Activated naive CD4-positive, alpha-beta T cell treated with anti-CD3 and anti-CD28 coated beads, Interleukin-2, amount 10 ng/mL, durations not matched to agents 7 days and 5 days (primary cell): ENCODE measurements around the gene TMC8.
"Not testable (repeated sequence)": the region's sequence is repeated elsewhere in the genome, so short reads cannot be mapped to it uniquely, and the experiment has no call there.

Experiments
- CTCF ChIA-PET: fragments of 350-600 bp; sonication (Branson Sonifier 250); formaldehyde crosslinking; loops from one replicate; lab custom pipeline; 2021; ENCODE audit warnings: antibody characterized with exemption; lab: Charles Lee
- DNase-seq: peaks from one replicate; pipeline ENCODE4 v3.0.0-alpha.2; 2020
- H3K27ac Mint-ChIP-seq: one replicate; pipeline ENCODE4 v1.8.0; 2021; ENCODE audit warnings: mild to moderate bottlenecking, moderate library complexity, mixed read lengths
- H3K27me3 Mint-ChIP-seq: one replicate; pipeline ENCODE4 v1.8.0; 2021; ENCODE audit warnings: mild to moderate bottlenecking, mixed read lengths
- H3K36me3 Mint-ChIP-seq: one replicate; pipeline ENCODE4 v1.8.0; 2021; ENCODE audit warnings: mixed read lengths
- H3K4me1 Mint-ChIP-seq: one replicate; pipeline ENCODE4 v1.8.0; 2021; ENCODE audit warnings: mixed read lengths
- H3K4me3 Mint-ChIP-seq: one replicate; pipeline ENCODE4 v1.8.0; 2021; ENCODE audit warnings: mild to moderate bottlenecking, moderate library complexity, mixed read lengths
- H3K9me3 Mint-ChIP-seq: one replicate; pipeline ENCODE4 v1.8.0; 2021; ENCODE audit warnings: mixed read lengths

Gene TMC8

DNA sequence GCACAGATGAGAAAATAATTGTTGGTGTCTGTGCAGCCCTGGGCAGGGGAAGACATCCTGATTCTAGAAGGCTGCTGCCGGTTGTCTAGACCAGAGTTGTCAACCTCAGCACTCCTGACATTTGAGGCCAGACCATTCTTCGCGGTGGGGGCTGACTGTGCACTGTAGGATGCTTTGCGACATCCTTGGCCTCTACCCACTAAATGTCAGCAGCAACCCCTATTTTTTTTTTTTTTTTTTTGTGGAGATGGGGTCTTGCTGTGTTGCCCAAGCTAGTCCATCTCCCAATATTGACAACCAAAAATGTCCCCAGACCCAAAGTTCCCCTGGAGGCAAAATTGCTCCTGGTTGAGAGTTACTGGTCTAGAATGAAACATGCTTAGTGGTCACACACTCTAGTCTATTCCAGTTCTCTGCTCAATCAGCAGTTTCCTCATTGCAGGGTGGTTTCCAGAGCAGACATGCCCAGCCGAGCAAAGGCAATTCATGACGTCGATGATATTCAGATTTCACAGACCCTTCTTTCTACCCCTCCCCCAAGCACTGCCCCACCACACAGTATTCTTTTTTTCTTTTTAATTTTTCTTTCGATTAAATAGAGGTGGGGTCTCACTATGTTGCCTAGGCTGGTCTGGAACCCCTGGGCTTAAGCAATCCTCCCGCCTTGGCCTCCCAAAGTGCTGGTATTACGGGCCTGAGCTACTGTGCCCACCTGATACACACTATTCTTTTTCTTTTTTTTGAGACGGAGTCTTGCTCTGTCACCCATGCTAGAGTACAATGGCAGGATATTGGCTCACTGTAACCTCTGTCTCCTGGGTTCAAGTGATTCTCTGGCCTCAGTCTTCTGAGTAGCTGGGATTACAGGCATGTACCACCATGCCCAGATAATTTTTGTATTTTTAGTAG is 24.6 kb downstream of the TMC8 start:
- no peak for DNase-seq
- Mint-ChIP-seq H3K36me3 (no peaks in the 10 kb centered on the region), H3K4me1 (no peaks in the 10 kb centered on the region), H3K4me3 (no peak overlapping the region), H3K9me3 (no peaks in the 10 kb centered on the region), H3K27me3 (peaks cover 15% of the 10 kb centered on the region), H3K27ac (no peak overlapping the region)
- CTCF ChIA-PET = no interaction called here

- Mint-ChIP-seq H3K9me3 (no peaks in the 10 kb centered on the region), H3K4me3 (no peak overlapping the region), H3K27me3 (peaks cover 27% of the 10 kb centered on the region), H3K4me1 (no peaks in the 10 kb centered on the region), H3K27ac (no peak overlapping the region), H3K36me3 (no peaks in the 10 kb centered on the region)
- DNase-seq = no peak
- CTCF ChIA-PET = no interaction called here
These were observed 29.1 kb downstream of the TMC8 start for GRCh38 chr17:78159575-78160158.

DNA sequence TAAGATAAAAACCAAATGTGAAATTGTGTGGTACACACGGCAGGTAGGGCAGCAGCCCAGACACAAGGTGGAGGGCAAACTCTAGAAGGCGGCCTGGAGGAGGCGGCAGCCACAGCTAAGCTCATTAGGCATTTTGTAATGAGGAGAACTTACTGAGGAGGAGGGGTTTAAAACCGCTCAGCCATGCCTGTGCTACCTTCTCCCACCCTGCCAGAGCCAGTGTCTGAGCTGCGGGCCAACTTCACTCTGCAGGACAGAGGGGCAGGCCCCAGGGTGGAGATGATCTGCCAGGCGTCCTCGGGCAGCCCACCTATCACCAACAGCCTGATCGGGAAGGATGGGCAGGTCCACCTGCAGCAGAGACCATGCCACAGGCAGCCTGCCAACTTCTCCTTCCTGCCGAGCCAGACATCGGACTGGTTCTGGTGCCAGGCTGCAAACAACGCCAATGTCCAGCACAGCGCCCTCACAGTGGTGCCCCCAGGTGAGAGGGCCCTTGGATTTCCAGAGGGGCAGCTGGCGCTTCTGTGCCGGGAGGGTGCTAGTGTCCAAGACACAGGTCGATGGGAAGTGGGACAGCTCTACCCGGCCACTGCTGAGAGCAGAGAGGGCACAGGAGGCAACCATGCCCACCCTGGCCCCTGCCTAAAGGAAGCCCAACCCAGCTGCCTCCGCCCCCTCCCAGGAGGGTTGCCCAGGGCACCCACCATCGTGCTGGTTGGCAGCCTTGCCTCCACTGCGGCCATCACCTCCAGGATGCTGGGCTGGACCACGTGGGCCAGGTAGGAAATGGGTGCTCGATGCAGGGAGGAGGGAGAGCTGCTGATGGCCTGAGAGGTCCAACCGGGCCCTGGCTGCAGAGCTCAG is 33.5 kb downstream of the TMC8 start:
- no peak overlapping the region for H3K4me3 Mint-ChIP-seq
- CTCF ChIA-PET = interaction anchor here (1.1 to 1.4 kb wide), 2 partner anchors 12 to 21 kb away, joined by 3 to 5 read pairs; no protein-coding TSS in a partner anchor
- H3K4me1 Mint-ChIP-seq = no peaks in the 10 kb centered on the region
- no peak for DNase-seq
- peaks cover 36% of the 10 kb centered on the region for H3K27me3 Mint-ChIP-seq
- no peaks in the 10 kb centered on the region for H3K36me3 Mint-ChIP-seq
- H3K9me3 Mint-ChIP-seq = no peaks in the 10 kb centered on the region
- H3K27ac Mint-ChIP-seq = no peak overlapping the region

DNA sequence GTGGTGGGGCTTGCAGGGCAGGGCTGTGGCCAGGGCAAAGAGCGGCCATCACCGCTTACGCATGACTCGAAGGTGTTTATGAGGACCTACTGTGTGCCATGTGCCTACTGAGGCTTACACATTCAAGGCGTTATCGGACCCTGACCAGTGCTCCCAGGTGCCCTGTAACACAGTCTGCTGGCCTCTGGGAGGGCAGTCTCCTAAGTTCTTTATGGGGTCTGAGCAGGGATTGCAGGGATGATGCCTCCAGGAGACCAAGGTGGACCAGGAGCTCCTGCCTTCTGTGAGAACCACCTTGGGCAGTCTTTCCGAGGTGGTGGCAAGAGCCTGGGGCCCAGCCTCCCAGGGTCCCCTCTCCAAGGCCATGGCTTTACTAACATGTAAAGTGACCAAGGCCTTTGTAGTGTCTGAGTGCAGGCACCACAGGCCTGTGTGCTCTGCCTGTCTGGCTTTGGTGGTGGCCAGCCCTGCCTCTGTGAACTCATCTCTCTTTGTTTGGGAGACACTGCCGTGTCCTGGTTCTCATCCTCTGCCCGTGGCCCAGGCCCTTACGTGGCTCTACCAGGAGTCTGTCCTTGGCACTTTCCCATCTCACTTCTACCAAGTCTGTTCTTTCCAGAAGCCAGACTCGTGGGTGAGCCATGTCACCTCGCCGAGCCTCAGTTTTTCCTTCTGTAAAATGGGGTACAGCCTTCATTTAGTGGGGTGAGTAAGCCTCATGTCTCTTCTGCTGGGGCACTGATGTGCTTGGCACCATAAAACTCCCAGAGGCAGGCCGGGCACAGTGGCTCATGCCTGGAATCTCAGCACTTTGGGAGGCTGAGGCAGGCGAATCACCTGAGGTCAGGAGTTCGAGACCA is 34.4 kb downstream of the TMC8 start:
- Mint-ChIP-seq H3K9me3 (no peaks in the 10 kb centered on the region), H3K4me3 (no peak overlapping the region), H3K27me3 (peaks cover 36% of the 10 kb centered on the region), H3K4me1 (peaks cover 8% of the 10 kb centered on the region), H3K36me3 (no peaks in the 10 kb centered on the region), H3K27ac (no peak overlapping the region)
- CTCF ChIA-PET = interaction anchor here (1.1 kb wide), 1 partner anchor 21 kb away, joined by 3 read pairs; no protein-coding TSS in a partner anchor
- DNase-seq = no peak

DNA sequence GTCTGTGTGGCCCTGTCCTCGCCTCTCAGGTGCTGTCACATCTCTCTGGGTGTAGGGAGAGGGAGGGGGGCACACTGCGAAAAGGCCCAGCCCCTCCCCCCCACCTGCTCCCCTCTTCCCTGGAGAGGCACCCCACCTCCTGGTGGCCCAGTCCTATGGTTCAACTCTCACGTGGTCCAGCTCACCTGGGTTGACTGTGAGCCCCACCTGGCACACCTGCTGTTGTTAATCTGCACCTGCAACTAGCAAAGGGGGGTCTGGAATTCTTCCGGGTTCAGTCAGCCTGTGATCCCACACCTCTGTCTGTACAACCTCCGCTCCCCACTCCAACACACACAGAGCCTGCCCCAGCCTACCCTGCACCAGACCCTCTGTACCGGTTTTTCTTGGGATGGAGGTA is 35.8 kb downstream of the TMC8 start:
- Mint-ChIP-seq H3K9me3 (no peaks in the 10 kb centered on the region), H3K4me3 (no peak overlapping the region), H3K4me1 (peaks cover 22% of the 10 kb centered on the region), H3K27ac (no peak overlapping the region), H3K27me3 (peaks cover 28% of the 10 kb centered on the region), H3K36me3 (peaks cover 1% of the 10 kb centered on the region)
- no peak for DNase-seq
- CTCF ChIA-PET = no interaction called here

DNA sequence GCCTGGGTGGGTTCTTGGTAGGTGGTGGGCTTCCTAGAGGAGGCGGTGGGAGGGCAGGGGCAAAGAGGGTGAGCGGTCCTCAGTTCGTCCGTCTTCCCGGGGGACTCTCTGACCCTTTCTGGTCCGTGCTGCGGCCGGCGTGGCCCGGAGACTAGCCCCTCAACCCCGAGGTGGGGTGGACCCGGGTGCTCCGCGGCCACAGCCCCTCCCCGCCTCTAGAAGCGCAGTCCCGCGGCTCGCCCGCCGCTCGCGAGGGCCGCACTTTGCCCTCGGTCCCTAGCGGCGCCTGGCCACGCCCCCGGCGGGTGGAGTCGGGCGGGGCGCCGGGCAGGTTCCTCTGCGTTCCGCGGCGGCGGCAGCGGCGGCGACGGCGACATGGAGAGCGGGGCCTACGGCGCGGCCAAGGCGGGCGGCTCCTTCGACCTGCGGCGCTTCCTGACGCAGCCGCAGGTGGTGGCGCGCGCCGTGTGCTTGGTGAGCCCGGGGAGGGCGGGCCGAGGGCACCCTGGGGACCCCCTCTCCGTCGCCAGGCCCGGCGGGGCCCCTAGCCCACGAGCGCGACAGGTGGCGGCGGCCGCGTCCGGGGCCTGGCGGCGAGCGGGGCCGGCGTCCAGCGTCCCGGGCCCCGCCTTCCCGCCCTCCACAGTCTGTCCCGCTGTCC is 37.8 kb downstream of the TMC8 start, which contains the start of gene SYNGR2:
Gene SYNGR2 (plus strand): TSS at position 340 of the 661 bp plus-strand sequence. CDS start 36 bp downstream, at position 376.
- Mint-ChIP-seq H3K36me3 (peaks cover 19% of the 10 kb centered on the region), H3K9me3 (no peaks in the 10 kb centered on the region), H3K4me1 (peaks cover 41% of the 10 kb centered on the region), H3K4me3 (peak within 1 kb of the TSS; percentile 66), H3K27ac (peak within 1 kb of the TSS; percentile 55), H3K27me3 (peaks cover 25% of the 10 kb centered on the region)
- peak; percentile 90 for DNase-seq
- CTCF ChIA-PET = interaction anchor here (0.5 to 1.5 kb wide), 2 partner anchors 10 to 60 kb away, joined by 3 to 4 read pairs; no protein-coding TSS in a partner anchor

GRCh38 chr17:78168903-78169793 is 38.6 kb downstream of the TMC8 start:
- H3K4me3 Mint-ChIP-seq = peak overlapping the region; percentile 66
- H3K9me3 Mint-ChIP-seq = no peaks in the 10 kb centered on the region
- peaks cover 49% of the 10 kb centered on the region for H3K4me1 Mint-ChIP-seq
- H3K27me3 Mint-ChIP-seq = peaks cover 24% of the 10 kb centered on the region
- peak; percentile 74 for DNase-seq
- H3K27ac Mint-ChIP-seq = peak overlapping the region; percentile 55
- peaks cover 27% of the 10 kb centered on the region for H3K36me3 Mint-ChIP-seq
- CTCF ChIA-PET = interaction anchor here (0.5 to 1.5 kb wide), 4 partner anchors 9 to 82 kb away, joined by 3 to 4 read pairs (median 4); no protein-coding TSS in a partner anchor

DNA sequence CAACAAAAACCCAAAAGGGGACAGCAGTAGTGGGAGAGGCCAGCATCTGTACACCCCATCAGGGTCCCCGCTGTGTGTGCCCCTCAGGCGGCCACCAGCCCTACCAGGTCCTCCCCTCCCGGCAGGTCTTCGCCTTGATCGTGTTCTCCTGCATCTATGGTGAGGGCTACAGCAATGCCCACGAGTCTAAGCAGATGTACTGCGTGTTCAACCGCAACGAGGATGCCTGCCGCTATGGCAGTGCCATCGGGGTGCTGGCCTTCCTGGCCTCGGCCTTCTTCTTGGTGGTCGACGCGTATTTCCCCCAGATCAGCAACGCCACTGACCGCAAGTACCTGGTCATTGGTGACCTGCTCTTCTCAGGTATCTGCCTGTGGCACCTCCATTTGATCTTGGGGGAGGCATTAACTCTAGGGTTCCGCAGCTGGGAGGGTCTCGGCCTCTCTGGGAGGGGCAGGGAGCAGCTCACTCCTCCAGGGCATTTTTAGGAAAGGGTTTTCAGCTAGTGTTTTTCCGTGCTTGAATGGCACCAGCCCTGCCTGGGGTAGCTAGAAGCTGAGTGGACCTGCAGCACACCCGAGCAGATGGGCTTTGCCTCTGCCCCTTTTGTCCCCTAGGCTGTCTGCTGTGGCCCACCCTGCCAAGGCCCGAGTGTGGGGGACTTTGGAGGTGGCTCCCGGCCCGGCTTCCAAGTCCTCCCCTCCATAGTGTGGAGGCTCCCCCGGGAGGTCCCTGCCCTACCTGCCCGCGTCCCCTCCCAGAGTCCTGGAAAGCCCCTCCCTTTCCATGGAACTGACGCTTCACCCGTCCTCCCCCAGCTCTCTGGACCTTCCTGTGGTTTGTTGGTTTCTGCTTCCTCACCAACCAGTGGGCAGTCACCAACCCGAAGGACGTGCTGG is 40.4 kb downstream of the TMC8 start:
- Mint-ChIP-seq H3K4me3 (peak overlapping the region; percentile 18), H3K36me3 (peaks cover 36% of the 10 kb centered on the region), H3K27me3 (peaks cover 10% of the 10 kb centered on the region), H3K27ac (peak overlapping the region; percentile 33), H3K9me3 (no peaks in the 10 kb centered on the region), H3K4me1 (peaks cover 61% of the 10 kb centered on the region)
- no peak for DNase-seq
- CTCF ChIA-PET = no interaction called here

- H3K27me3 Mint-ChIP-seq, DNase-seq, H3K9me3 Mint-ChIP-seq: not testable (repeated sequence)
- CTCF ChIA-PET = interaction anchor here (1.3 kb wide), 1 partner anchor 12 kb away, joined by 3 read pairs; no protein-coding TSS in a partner anchor
- H3K36me3 Mint-ChIP-seq = peaks cover 43% of the 10 kb centered on the region
- H3K4me3 Mint-ChIP-seq = peak overlapping the region; percentile 18
- H3K27ac Mint-ChIP-seq = peak overlapping the region; percentile 87
- H3K4me1 Mint-ChIP-seq = peaks cover 69% of the 10 kb centered on the region
These were observed 41.1 kb downstream of the TMC8 start for GRCh38 chr17:78171591-78172248.

- H3K4me3 Mint-ChIP-seq = no peak overlapping the region
- DNase-seq = peak; percentile 39
- H3K4me1 Mint-ChIP-seq = peaks cover 73% of the 10 kb centered on the region
- CTCF ChIA-PET = interaction anchor here (1.3 kb wide), 1 partner anchor 12 kb away, joined by 3 read pairs; no protein-coding TSS in a partner anchor
- no peaks in the 10 kb centered on the region for H3K9me3 Mint-ChIP-seq
- H3K27me3 Mint-ChIP-seq = no peaks in the 10 kb centered on the region
- peak overlapping the region; percentile 87 for H3K27ac Mint-ChIP-seq
- H3K36me3 Mint-ChIP-seq = peaks cover 43% of the 10 kb centered on the region
These were observed 41.9 kb downstream of the TMC8 start for GRCh38 chr17:78172249-78173051.
